Ecto neural progenitor cell (in vitro differentiated cells): ENCODE data around the gene LYPD5.
"Not testable (repeated sequence)": the region's sequence is repeated elsewhere in the genome, so short reads cannot be mapped to it uniquely, and the experiment has no call there.

Experiments used
- DNase-seq: peaks from one replicate; pipeline ENCODE4 v3.0.0-alpha.2; 2018; ENCODE audit warnings: low spot score

The LYPD5 gene

GRCh38 chr19:43802216-43802951 is at the start of gene LYPD5:
LYPD5 (minus strand) TSS chr19:43802447; CDS start chr19:43802380, 67 bp downstream.
- DNase-seq, result no peak

GRCh38 chr19:43848821-43849220 is 46.6 kb upstream of the LYPD5 start:
- no peak for DNase-seq

GRCh38 chr19:43847884-43848283 is 45.6 kb upstream of the LYPD5 start:
- no peak for DNase-seq

GRCh38 chr19:43847246-43847645 is 45.0 kb upstream of the LYPD5 start:
- DNase-seq, result no peak

- no peak for DNase-seq
These were observed 39.8 kb upstream of the LYPD5 start for GRCh38 chr19:43842007-43842406.

GRCh38 chr19:43839139-43839538 is 36.9 kb upstream of the LYPD5 start:
- no peak for DNase-seq

- peak; percentile 90 for DNase-seq
These were observed 24.8 kb upstream of the LYPD5 start, which contains the start of gene ZNF283 for GRCh38 chr19:43826787-43827754. ZNF283 (plus strand) TSS chr19:43827321; CDS start chr19:43833505, 6,184 bp downstream.

- not testable (repeated sequence) for DNase-seq
These were observed 22.3 kb upstream of the LYPD5 start for GRCh38 chr19:43824572-43824971.

- DNase-seq, result not testable (repeated sequence)
These were observed 21.6 kb upstream of the LYPD5 start for GRCh38 chr19:43823856-43824255.

- DNase-seq, result no peak
These were observed 18.6 kb upstream of the LYPD5 start for GRCh38 chr19:43820884-43821215.

GRCh38 chr19:43820098-43820883 is 18.0 kb upstream of the LYPD5 start:
- no peak for DNase-seq

- DNase-seq, result no peak
These were observed 16.3 kb upstream of the LYPD5 start for GRCh38 chr19:43818500-43818899.

GRCh38 chr19:43817454-43817853 is 15.2 kb upstream of the LYPD5 start:
- not testable (repeated sequence) for DNase-seq

GRCh38 chr19:43814663-43815352 is 12.6 kb upstream of the LYPD5 start:
- DNase-seq, result no peak

GRCh38 chr19:43812688-43813087 is 10.4 kb upstream of the LYPD5 start:
- no peak for DNase-seq

GRCh38 chr19:43812259-43812658 is 10.0 kb upstream of the LYPD5 start:
- no peak for DNase-seq

GRCh38 chr19:43811837-43812236 is 9.6 kb upstream of the LYPD5 start:
- no peak for DNase-seq

- DNase-seq, result no peak
These were observed 7.8 kb upstream of the LYPD5 start for GRCh38 chr19:43809762-43810696.

- no peak for DNase-seq
These were observed 5.4 kb upstream of the LYPD5 start for GRCh38 chr19:43807651-43808050.

GRCh38 chr19:43806848-43807247 is 4.6 kb upstream of the LYPD5 start:
- DNase-seq, result no peak
